H9 (cell line): ENCODE results near the gene DOCK2. TPM values are rescaled to one million over a fixed set of nuclear protein-coding genes. Genes with fewer than 3 reads are reported as not detected.

Source experiments
- DNase-seq: peaks from one replicate; pipeline ENCODE4 v3.0.0-alpha.2; 2017
- H2AFZ ChIP-seq: one replicate; pipeline ENCODE4 v1.6.1; 2013; ENCODE audit warnings: mild to moderate bottlenecking, low read length, control low read depth, moderate library complexity
- H2AK5ac ChIP-seq: 2 replicates; pipeline ENCODE4 v1.6.1; 2013; ENCODE audit warnings: low read length, control low read depth, mixed read lengths; ENCODE audit not compliant: insufficient read length
- H2BK120ac ChIP-seq: one replicate; pipeline ENCODE4 v1.6.1; 2013; ENCODE audit warnings: low read depth, mild to moderate bottlenecking, low read length, control low read depth, inconsistent platforms; ENCODE audit not compliant: poor library complexity, severe bottlenecking
- H2BK12ac ChIP-seq: 2 replicates; pipeline ENCODE4 v1.6.1; 2013; ENCODE audit warnings: low read length, control low read depth, mixed read lengths, low read depth; ENCODE audit not compliant: insufficient read length
- H2BK15ac ChIP-seq: 2 replicates; pipeline ENCODE4 v1.6.1; 2013; ENCODE audit warnings: low read depth, low read length, control low read depth
- H2BK20ac ChIP-seq: one replicate; pipeline ENCODE4 v1.6.1; 2013; ENCODE audit warnings: low read depth, mild to moderate bottlenecking, low read length, control low read depth, inconsistent platforms; ENCODE audit not compliant: poor library complexity, severe bottlenecking
- H2BK5ac ChIP-seq: 2 replicates; pipeline ENCODE4 v1.6.1; 2013; ENCODE audit warnings: low read length, control low read depth, mixed read lengths; ENCODE audit not compliant: insufficient read length
- H3K14ac ChIP-seq: 2 replicates; pipeline ENCODE4 v1.6.1; 2013; ENCODE audit warnings: low read length, control low read depth; ENCODE audit not compliant: insufficient read depth
- H3K18ac ChIP-seq: 2 replicates; pipeline ENCODE4 v1.6.1; 2013; ENCODE audit warnings: low read depth, mild to moderate bottlenecking, mixed read lengths, low read length, control low read depth; ENCODE audit not compliant: insufficient read length
- H3K23ac ChIP-seq: 2 replicates; pipeline ENCODE4 v1.6.1; 2013; ENCODE audit warnings: low read length, control low read depth, mixed read lengths, low read depth; ENCODE audit not compliant: insufficient read length
- H3K23me2 ChIP-seq: 2 replicates; pipeline ENCODE4 v1.6.1; 2013; ENCODE audit warnings: low read depth, mild to moderate bottlenecking, mixed read lengths, low read length, control low read depth; ENCODE audit not compliant: insufficient read length, poor library complexity, severe bottlenecking
- H3K27ac ChIP-seq: 2 replicates; pipeline ENCODE4 v1.5.1; 2013; ENCODE audit warnings: low read length, control low read depth, mixed read lengths, low read depth; ENCODE audit not compliant: insufficient read length
- H3K27me3 ChIP-seq: 2 replicates; pipeline ENCODE4 v1.6.1; 2013; ENCODE audit warnings: low read length, control low read depth, inconsistent platforms; ENCODE audit not compliant: insufficient read depth
- H3K4ac ChIP-seq: 2 replicates; pipeline ENCODE4 v1.6.1; 2013; ENCODE audit warnings: low read depth, mild to moderate bottlenecking, control low read depth, inconsistent platforms, low read length, moderate library complexity
- H3K4me1 ChIP-seq: 2 replicates; pipeline ENCODE4 v1.6.1; 2013; ENCODE audit warnings: low read length, control low read depth, inconsistent platforms; ENCODE audit not compliant: insufficient read depth
- H3K4me2 ChIP-seq: 2 replicates; pipeline ENCODE4 v1.6.1; 2013; ENCODE audit warnings: low read length, control low read depth, mixed read lengths; ENCODE audit not compliant: insufficient read length, insufficient read depth
- H3K56ac ChIP-seq: 2 replicates; pipeline ENCODE4 v1.6.1; 2013; ENCODE audit warnings: low read depth, mild to moderate bottlenecking, mixed read lengths, low read length, control low read depth; ENCODE audit not compliant: insufficient read length
- H3K79me1 ChIP-seq: 2 replicates; pipeline ENCODE4 v1.6.1; 2013; ENCODE audit warnings: low read depth, mild to moderate bottlenecking, moderate library complexity, low read length, control low read depth, inconsistent platforms; ENCODE audit not compliant: insufficient read depth, poor library complexity, severe bottlenecking
- H3K79me2 ChIP-seq: 2 replicates; pipeline ENCODE4 v1.6.1; 2013; ENCODE audit warnings: low read length, control low read depth, inconsistent platforms; ENCODE audit not compliant: insufficient read depth
- H3K9ac ChIP-seq: 2 replicates; pipeline ENCODE4 v1.6.1; 2013; ENCODE audit warnings: low read length, control low read depth, mixed read lengths; ENCODE audit not compliant: insufficient read length; ENCODE audit errors: extremely low read depth
- H3K9me3 ChIP-seq: one replicate; pipeline ENCODE4 v1.6.1; 2013; ENCODE audit warnings: low read depth, low read length, inconsistent platforms; ENCODE audit not compliant: control insufficient read depth
- H3T11ph ChIP-seq: one replicate; pipeline ENCODE4 v1.6.1; 2013; ENCODE audit warnings: mild to moderate bottlenecking, low read length, control low read depth, inconsistent platforms
- H4K20me1 ChIP-seq: one replicate; pipeline ENCODE4 v1.6.1; 2013; ENCODE audit not compliant: control insufficient read depth, insufficient read length, insufficient read depth
- H4K5ac ChIP-seq: 2 replicates; pipeline ENCODE4 v1.6.1; 2013; ENCODE audit warnings: low read depth, mild to moderate bottlenecking, mixed read lengths, low read length, control low read depth; ENCODE audit not compliant: insufficient read length
- H4K8ac ChIP-seq: replicated peaks from 2 replicates; pipeline ENCODE4 v1.6.1; 2013; ENCODE audit warnings: low read length, control low read depth, mixed read lengths, low read depth; ENCODE audit not compliant: insufficient read length
- H4K91ac ChIP-seq: 2 replicates; pipeline ENCODE4 v1.6.1; 2013; ENCODE audit warnings: low read depth, mild to moderate bottlenecking, moderate library complexity, mixed read lengths, low read length, control low read depth; ENCODE audit not compliant: insufficient read length
- H3K27ac Mint-ChIP-seq, 3 experiments: 2 replicates in 2 of 3; 3 replicates in 1 of 3; pipeline ENCODE4 v1.8.0; 2020 to 2021; ENCODE audit warnings: mixed read lengths in 3 of 3, mild to moderate bottlenecking in 1 of 3, moderate library complexity in 1 of 3
- H3K27me3 Mint-ChIP-seq: 2 replicates; pipeline ENCODE4 v1.8.0; 2021; ENCODE audit warnings: low read depth, mild to moderate bottlenecking, moderate library complexity, mixed read lengths
- H3K36me3 Mint-ChIP-seq, 3 experiments: 2 replicates in 2 of 3; 3 replicates in 1 of 3; pipeline ENCODE4 v1.8.0; 2020 to 2021; ENCODE audit warnings: low read depth in 3 of 3, mixed read lengths in 3 of 3; ENCODE audit not compliant: insufficient read depth in 1 of 3
- H3K4me1 Mint-ChIP-seq, 2 experiments: 2 replicates each; pipeline ENCODE4 v1.8.0; 2020; ENCODE audit warnings: mixed read lengths in 2 of 2
- H3K4me3 Mint-ChIP-seq, 2 experiments: 2 replicates in 1 of 2; 3 replicates in 1 of 2; pipeline ENCODE4 v1.8.0; 2020 to 2021; ENCODE audit warnings: mild to moderate bottlenecking in 2 of 2, mixed read lengths in 2 of 2, moderate library complexity in 1 of 2
- H3K9me3 Mint-ChIP-seq, 2 experiments: 2 replicates in 1 of 2; 3 replicates in 1 of 2; pipeline ENCODE4 v1.8.0; 2020; ENCODE audit warnings: mild to moderate bottlenecking in 2 of 2, mixed read lengths in 2 of 2, moderate library complexity in 1 of 2
- WGBS: extraction: QIAGEN DNeasy Blood & Tissue Kit; methylation state at CpG from one replicate; pipeline ENCODE4 v1.1.7; 2013; ENCODE audit warnings: missing lambda C conversion rate, low lambda C conversion rate, mixed read lengths; ENCODE audit not compliant: insufficient read length; ENCODE audit errors: extremely low coverage; 5-methylcytosine and 5-hydroxymethylcytosine counted together
- total RNA-seq: library from RNA; stranded (reverse); gene quantifications from 2 replicates; pipeline ENCODE4 v1.2.1, GENCODE V29; 2021
- TF ChIP-seq, protein P1 (sequence below): fragments of 200-600 bp; sonication (generic); conservative IDR thresholded peaks from 3 replicates; pipeline ENCODE4 v1.8.0; 2021; ENCODE audit warnings: antibody characterized with exemption, mild to moderate bottlenecking

The DOCK2 gene
- total RNA-seq, 1 experiment from 2014 or later, result 7.8 TPM

GRCh38 chr5:169591636-169592035 lies 45.4 kb upstream of the DOCK2 start:
- Mint-ChIP-seq H3K27ac (no peak overlapping the region), H3K4me1 (peaks cover 0 to under 1% of the 10 kb centered on the region in 2 experiments; a peak in 2 of 4 replicates), H3K9me3 (no peaks in the 10 kb centered on the region; a peak in 1 of 5 replicates), H3K36me3 (peaks cover 23 to 81% (median 77%) of the 10 kb centered on the region in 3 experiments; a peak in 6 of 7 replicates), H3K27me3 (no peaks in the 10 kb centered on the region), H3K4me3 (no peak overlapping the region)
- Histone ChIP-seq H3T11ph (no peak overlapping the region), H2BK12ac (no peak overlapping the region), H2AFZ (no peak overlapping the region), H4K91ac (no peak overlapping the region), H3K14ac (no peak overlapping the region), H4K20me1 (no peaks in the 10 kb centered on the region), H3K9ac (no peak overlapping the region), H3K4me1 (no peaks in the 10 kb centered on the region), H3K56ac (no peak overlapping the region), H3K18ac (no peak overlapping the region), H3K79me2 (no peaks in the 10 kb centered on the region), H3K79me1 (peaks cover 3% of the 10 kb centered on the region), H3K4me2 (no peak overlapping the region), H3K27ac (no peak overlapping the region), H4K8ac (no peak overlapping the region), H2BK5ac (no peak overlapping the region), H2BK15ac (no peak overlapping the region), H3K23me2 (no peaks in the 10 kb centered on the region), H2BK120ac (no peak overlapping the region), H3K27me3 (no peaks in the 10 kb centered on the region), H2AK5ac (no peak overlapping the region), H3K9me3 (no peaks in the 10 kb centered on the region), H3K23ac (no peak overlapping the region), H3K4ac (no peak overlapping the region), H4K5ac (no peak overlapping the region), H2BK20ac (no peak overlapping the region)
- TF ChIP-seq, protein P1, sequence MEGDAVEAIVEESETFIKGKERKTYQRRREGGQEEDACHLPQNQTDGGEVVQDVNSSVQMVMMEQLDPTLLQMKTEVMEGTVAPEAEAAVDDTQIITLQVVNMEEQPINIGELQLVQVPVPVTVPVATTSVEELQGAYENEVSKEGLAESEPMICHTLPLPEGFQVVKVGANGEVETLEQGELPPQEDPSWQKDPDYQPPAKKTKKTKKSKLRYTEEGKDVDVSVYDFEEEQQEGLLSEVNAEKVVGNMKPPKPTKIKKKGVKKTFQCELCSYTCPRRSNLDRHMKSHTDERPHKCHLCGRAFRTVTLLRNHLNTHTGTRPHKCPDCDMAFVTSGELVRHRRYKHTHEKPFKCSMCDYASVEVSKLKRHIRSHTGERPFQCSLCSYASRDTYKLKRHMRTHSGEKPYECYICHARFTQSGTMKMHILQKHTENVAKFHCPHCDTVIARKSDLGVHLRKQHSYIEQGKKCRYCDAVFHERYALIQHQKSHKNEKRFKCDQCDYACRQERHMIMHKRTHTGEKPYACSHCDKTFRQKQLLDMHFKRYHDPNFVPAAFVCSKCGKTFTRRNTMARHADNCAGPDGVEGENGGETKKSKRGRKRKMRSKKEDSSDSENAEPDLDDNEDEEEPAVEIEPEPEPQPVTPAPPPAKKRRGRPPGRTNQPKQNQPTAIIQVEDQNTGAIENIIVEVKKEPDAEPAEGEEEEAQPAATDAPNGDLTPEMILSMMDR, result no peak
- no peak for DNase-seq
- WGBS, result no CpG with 5 or more reads among the region's 1 CpG
